Activated T-helper 1 cell treated with anti-CD3 and anti-CD28 coated beads, Interleukin-12 subunit alpha, Interleukin-12 subunit beta, Interleukin-2, Interleukin-4 antibody, amounts not matched to agents 30 ng/mL and 10 ng/mL and 1 ng/mL, durations not matched to agents 14 hours and 24 hours and 36 hours (primary cell): ENCODE data around the gene ARHGEF11. TPM values are rescaled to one million over a fixed set of nuclear protein-coding genes. Genes with fewer than 3 reads are reported as not detected.

ENCODE experiments used
- DNase-seq: peaks from one replicate; pipeline ENCODE4 v3.0.0; 2021; ENCODE audit warnings: low spot score
- H3K27ac Mint-ChIP-seq: one replicate; pipeline ENCODE4 v1.8.0; 2021; ENCODE audit warnings: mild to moderate bottlenecking, mixed read lengths
- H3K27me3 Mint-ChIP-seq: one replicate; pipeline ENCODE4 v1.8.0; 2022; ENCODE audit warnings: mild to moderate bottlenecking, moderate library complexity, mixed read lengths; ENCODE audit not compliant: insufficient read depth
- H3K36me3 Mint-ChIP-seq: one replicate; pipeline ENCODE4 v1.8.0; 2021; ENCODE audit warnings: low read depth, mixed read lengths
- H3K4me1 Mint-ChIP-seq: one replicate; pipeline ENCODE4 v1.8.0; 2021; ENCODE audit warnings: low read depth, mixed read lengths
- H3K4me3 Mint-ChIP-seq: one replicate; pipeline ENCODE4 v1.8.0; 2021; ENCODE audit warnings: mild to moderate bottlenecking, moderate library complexity, mixed read lengths
- H3K9me3 Mint-ChIP-seq: one replicate; pipeline ENCODE4 v1.8.0; 2021; ENCODE audit warnings: mixed read lengths
- intact Hi-C: fragments of 100-400 bp; cut with micrococcal nuclease; formaldehyde crosslinking; loops from one replicate; pipeline ENCODE4 v1.15.1; 2024
- total RNA-seq: library from RNA; stranded (reverse); gene quantifications from 2 replicates; pipeline ENCODE4 v1.2.3, GENCODE V29; 2022

ARHGEF11 gene
- total RNA-seq, 1 donor from 2014 or later: 3.2 TPM

GRCh38 chr1:157035121-157035520, 10.4 kb downstream of the ARHGEF11 start:
- intact Hi-C loops: no loop called here
- Mint-ChIP-seq H3K4me3 (no peak overlapping the region), H3K27ac (no peak overlapping the region), H3K36me3 (no peaks in the 10 kb centered on the region), H3K4me1 (no peaks in the 10 kb centered on the region), H3K9me3 (no peaks in the 10 kb centered on the region), H3K27me3 (peaks cover 24% of the 10 kb centered on the region)
- no peak for DNase-seq

- H3K36me3 Mint-ChIP-seq: no peaks in the 10 kb centered on the region
- H3K4me3 Mint-ChIP-seq: no peak overlapping the region
- H3K4me1 Mint-ChIP-seq: no peaks in the 10 kb centered on the region
- intact Hi-C loops: no loop called here
- H3K27me3 Mint-ChIP-seq: peaks cover 15% of the 10 kb centered on the region
- no peak overlapping the region for H3K27ac Mint-ChIP-seq
- no peaks in the 10 kb centered on the region for H3K9me3 Mint-ChIP-seq
- no peak for DNase-seq
These were observed 11.3 kb downstream of the ARHGEF11 start for GRCh38 chr1:157034137-157034800.

- peaks cover 13% of the 10 kb centered on the region for H3K27me3 Mint-ChIP-seq
- H3K9me3 Mint-ChIP-seq: no peaks in the 10 kb centered on the region
- no peaks in the 10 kb centered on the region for H3K36me3 Mint-ChIP-seq
- no peak for DNase-seq
- no peak overlapping the region for H3K4me3 Mint-ChIP-seq
- no peak overlapping the region for H3K27ac Mint-ChIP-seq
- no peaks in the 10 kb centered on the region for H3K4me1 Mint-ChIP-seq
- intact Hi-C loops: no loop called here
These were observed 12.1 kb downstream of the ARHGEF11 start for GRCh38 chr1:157033357-157033876.

GRCh38 chr1:157032303-157032702, 13.2 kb downstream of the ARHGEF11 start:
- DNase-seq: no peak
- Mint-ChIP-seq H3K27ac (no peak overlapping the region), H3K4me3 (no peak overlapping the region), H3K27me3 (peaks cover 20% of the 10 kb centered on the region), H3K9me3 (no peaks in the 10 kb centered on the region), H3K36me3 (no peaks in the 10 kb centered on the region), H3K4me1 (no peaks in the 10 kb centered on the region)
- intact Hi-C loops: no loop called here

- no peak for DNase-seq
- intact Hi-C loops: no loop called here
- no peaks in the 10 kb centered on the region for H3K36me3 Mint-ChIP-seq
- peaks cover 21% of the 10 kb centered on the region for H3K27me3 Mint-ChIP-seq
- H3K4me1 Mint-ChIP-seq: no peaks in the 10 kb centered on the region
- H3K9me3 Mint-ChIP-seq: no peaks in the 10 kb centered on the region
- no peak overlapping the region for H3K4me3 Mint-ChIP-seq
- no peak overlapping the region for H3K27ac Mint-ChIP-seq
These were observed 14.8 kb downstream of the ARHGEF11 start for GRCh38 chr1:157030728-157031127.

- no peaks in the 10 kb centered on the region for H3K36me3 Mint-ChIP-seq
- no peak for DNase-seq
- peaks cover 34% of the 10 kb centered on the region for H3K27me3 Mint-ChIP-seq
These were observed 16.9 kb downstream of the ARHGEF11 start for GRCh38 chr1:157028674-157029073.

GRCh38 chr1:157025856-157026255, 19.7 kb downstream of the ARHGEF11 start:
- no peak for DNase-seq
- Mint-ChIP-seq H3K27me3 (peaks cover 30% of the 10 kb centered on the region), H3K4me3 (no peak overlapping the region), H3K36me3 (no peaks in the 10 kb centered on the region), H3K27ac (no peak overlapping the region), H3K4me1 (no peaks in the 10 kb centered on the region), H3K9me3 (no peaks in the 10 kb centered on the region)
- intact Hi-C loops: no loop called here

More at GRCh38 chr1:157028674-157029073, 16.9 kb downstream of the ARHGEF11 start:
- intact Hi-C loops: no loop called here
- Mint-ChIP-seq H3K4me1 (no peaks in the 10 kb centered on the region), H3K4me3 (no peak overlapping the region), H3K9me3 (no peaks in the 10 kb centered on the region), H3K27ac (no peak overlapping the region)

- H3K27me3 Mint-ChIP-seq: peaks cover 29% of the 10 kb centered on the region
- no peak overlapping the region for H3K27ac Mint-ChIP-seq
- intact Hi-C loops: no loop called here
- no peak overlapping the region for H3K4me3 Mint-ChIP-seq
- no peaks in the 10 kb centered on the region for H3K9me3 Mint-ChIP-seq
- no peaks in the 10 kb centered on the region for H3K36me3 Mint-ChIP-seq
- DNase-seq: no peak
- H3K4me1 Mint-ChIP-seq: no peaks in the 10 kb centered on the region
These were observed 20.2 kb downstream of the ARHGEF11 start for GRCh38 chr1:157025385-157025784.

- H3K27ac Mint-ChIP-seq: no peak overlapping the region
- H3K9me3 Mint-ChIP-seq: peaks cover 8% of the 10 kb centered on the region
- DNase-seq: no peak
- H3K4me3 Mint-ChIP-seq: no peak overlapping the region
- peaks cover 22% of the 10 kb centered on the region for H3K27me3 Mint-ChIP-seq
- no peaks in the 10 kb centered on the region for H3K4me1 Mint-ChIP-seq
- intact Hi-C loops: no loop called here
- H3K36me3 Mint-ChIP-seq: no peaks in the 10 kb centered on the region
These were observed 23.9 kb downstream of the ARHGEF11 start for GRCh38 chr1:157021688-157022087.

GRCh38 chr1:157019457-157019856, 26.1 kb downstream of the ARHGEF11 start:
- Mint-ChIP-seq H3K27ac (no peak overlapping the region), H3K36me3 (no peaks in the 10 kb centered on the region), H3K27me3 (peaks cover 13% of the 10 kb centered on the region), H3K4me1 (no peaks in the 10 kb centered on the region), H3K9me3 (peaks cover 8% of the 10 kb centered on the region), H3K4me3 (no peak overlapping the region)
- DNase-seq: no peak
- intact Hi-C loops: no loop called here

GRCh38 chr1:157011845-157012244, 33.7 kb downstream of the ARHGEF11 start:
- H3K4me3 Mint-ChIP-seq: no peak overlapping the region
- no peak overlapping the region for H3K27ac Mint-ChIP-seq
- H3K9me3 Mint-ChIP-seq: no peaks in the 10 kb centered on the region
- no peaks in the 10 kb centered on the region for H3K36me3 Mint-ChIP-seq
- H3K4me1 Mint-ChIP-seq: no peaks in the 10 kb centered on the region
- intact Hi-C loops: no loop called here
- H3K27me3 Mint-ChIP-seq: peaks cover 22% of the 10 kb centered on the region
- no peak for DNase-seq

GRCh38 chr1:157008502-157008901, 37.0 kb downstream of the ARHGEF11 start:
- no peaks in the 10 kb centered on the region for H3K4me1 Mint-ChIP-seq
- H3K27me3 Mint-ChIP-seq: peaks cover 34% of the 10 kb centered on the region
- H3K4me3 Mint-ChIP-seq: no peak overlapping the region
- intact Hi-C loops: no loop called here
- DNase-seq: no peak
- H3K36me3 Mint-ChIP-seq: no peaks in the 10 kb centered on the region
- H3K27ac Mint-ChIP-seq: no peak overlapping the region
- no peaks in the 10 kb centered on the region for H3K9me3 Mint-ChIP-seq

- Mint-ChIP-seq H3K9me3 (no peaks in the 10 kb centered on the region), H3K27ac (no peak overlapping the region), H3K36me3 (no peaks in the 10 kb centered on the region), H3K4me1 (no peaks in the 10 kb centered on the region), H3K4me3 (no peak overlapping the region), H3K27me3 (peaks cover 42% of the 10 kb centered on the region)
- intact Hi-C loops: no loop called here
- DNase-seq: no peak
These were observed 38.2 kb downstream of the ARHGEF11 start for GRCh38 chr1:157007306-157007705.

GRCh38 chr1:157006676-157007075, 38.9 kb downstream of the ARHGEF11 start:
- Mint-ChIP-seq H3K27ac (no peak overlapping the region), H3K4me3 (no peak overlapping the region)

More at GRCh38 chr1:157006676-157007075, 38.9 kb downstream of the ARHGEF11 start:
- Mint-ChIP-seq H3K9me3 (no peaks in the 10 kb centered on the region), H3K36me3 (no peaks in the 10 kb centered on the region), H3K4me1 (no peaks in the 10 kb centered on the region), H3K27me3 (peaks cover 39% of the 10 kb centered on the region)
- no peak for DNase-seq
- intact Hi-C loops: no loop called here
